K562 (cell line): ENCODE results near the gene CACYBP. TPM values are rescaled to one million over a fixed set of nuclear protein-coding genes. Genes with fewer than 3 reads are reported as not detected.

Experiments
- ARNT ChIP-seq, 2 experiments: fragments of 450-650 bp; IDR thresholded peaks; 2 replicates each; pipeline ENCODE4 v1.6.1; 2016; ENCODE audit warnings: mild to moderate bottlenecking in 1 of 2
- BRD4 ChIP-seq: fragments of 200-600 bp; sonication (generic); IDR thresholded peaks from 2 replicates; pipeline ENCODE4 v1.6.1; 2017; ENCODE audit warnings: inconsistent platforms
- FOXA1 ChIP-seq: fragments of 450-650 bp; IDR thresholded peaks from 2 replicates; pipeline ENCODE4 v1.6.1; 2016; ENCODE audit warnings: mild to moderate bottlenecking, borderline replicate concordance
- HSF4 ChIP-seq: fragments of 250-450 bp; sonication (Bioruptor Pico); IDR thresholded peaks from 2 replicates; pipeline ENCODE4 v2.1.2; 2022; ENCODE audit warnings: mild to moderate bottlenecking, moderate library complexity, borderline replicate concordance
- MAFG ChIP-seq: fragments of 450-650 bp; conservative IDR thresholded peaks from 2 replicates; pipeline ENCODE4 v1.6.1; 2016; ENCODE audit warnings: missing genetic modification characterization, missing compliant biosample characterization
- NBN ChIP-seq: fragments of 450-650 bp; IDR thresholded peaks from 2 replicates; pipeline ENCODE4 v1.6.1; 2016; ENCODE audit warnings: low read depth, mild to moderate bottlenecking
- RBM22 ChIP-seq: fragments of 200-400 bp; formaldehyde crosslinking; IDR thresholded peaks from 2 replicates; pipeline ENCODE4 v1.6.1; 2018; ENCODE audit warnings: low read length, low read depth; ENCODE audit not compliant: poor library complexity, severe bottlenecking
- RUNX1 ChIP-seq: sonication (generic); IDR thresholded peaks from 2 replicates; pipeline ENCODE4 v1.6.1; 2016; ENCODE audit warnings: antibody characterized with exemption, low read depth
- SAFB2 ChIP-seq: fragments of 200-400 bp; formaldehyde crosslinking; IDR thresholded peaks from 2 replicates; pipeline ENCODE4 v1.6.1; 2018; ENCODE audit warnings: borderline replicate concordance, low read length, low read depth, moderate library complexity; ENCODE audit not compliant: severe bottlenecking
- TAF9B ChIP-seq: fragments of 450-650 bp; IDR thresholded peaks from 2 replicates; pipeline ENCODE4 v1.6.1; 2018; ENCODE audit warnings: mild to moderate bottlenecking; ENCODE audit not compliant: partially characterized antibody
- TEAD2 ChIP-seq: fragments of 450-650 bp; IDR thresholded peaks from 2 replicates; pipeline ENCODE4 v1.6.1; 2016; ENCODE audit warnings: missing genetic modification characterization, control low read depth, missing compliant biosample characterization
- ZBTB17 ChIP-seq: fragments of 450-650 bp; formaldehyde crosslinking; IDR thresholded peaks from 2 replicates; pipeline ENCODE4 v1.4.0; 2020; ENCODE audit warnings: mild to moderate bottlenecking
- ZEB2 ChIP-seq: fragments of 450-650 bp; IDR thresholded peaks from 2 replicates; pipeline ENCODE4 v1.6.1; 2016
- ZNF174 ChIP-seq: fragments of 250-450 bp; sonication (Bioruptor Pico); IDR thresholded peaks from 2 replicates; pipeline ENCODE4 v1.4.0; 2020; ENCODE audit warnings: mild to moderate bottlenecking
- ZNF224 ChIP-seq: sonication (generic); formaldehyde crosslinking; IDR thresholded peaks from 2 replicates; pipeline ENCODE4 v1.8.0; 2022; ENCODE audit warnings: mild to moderate bottlenecking, missing genetic modification reagents
- ZNF384 ChIP-seq: IDR thresholded peaks from 2 replicates; pipeline ENCODE4 v1.6.1; 2012; ENCODE audit warnings: low read depth, low read length, improper control_type of control experiment
- ZNF395 ChIP-seq: fragments of 200-800 bp; sonication (Bioruptor generic); IDR thresholded peaks from 2 replicates; pipeline ENCODE4 v1.6.1; 2017; ENCODE audit warnings: missing genetic modification characterization, missing compliant biosample characterization
- polyA plus RNA-seq, 8 experiments: library from polyadenylated mRNA; depleted of rRNA in 4 of 8; stranded (reverse) in 5 of 8; unstranded in 3 of 8; fragments of >200 nt; fragmentation: Nextera tagmentation in 2 of 8; fragmentation: Illumina TruSeq in 1 of 8; extraction: Ambion mirVana in 2 of 8; extraction: Trizol in 1 of 8; gene quantifications; 2 replicates each; pipeline versions ENCODE4 v1.2.1 to v1.2.3, GENCODE V29; 2011 to 2014; ENCODE audit warnings: inconsistent platforms in 1 of 8, missing spikeins in 1 of 8
- total RNA-seq, 7 experiments: library from RNA; depleted of rRNA in 6 of 7; stranded (reverse); fragments of >200 nt in 6 of 7; fragmentation: Illumina TruSeq in 2 of 7; extraction: Trizol in 2 of 7; gene quantifications; 2 replicates each; pipeline versions ENCODE4 v1.2.1 to v1.2.3, GENCODE V29; 2011 to 2021; ENCODE audit warnings: low replicate concordance in 1 of 7
- TF ChIP-seq, protein P1 (sequence below), 2 experiments: fragments of 450-650 bp; IDR thresholded peaks; 2 replicates each; pipeline ENCODE4 v1.6.1; 2016
- TF ChIP-seq, protein P2 (sequence below): fragments of 450-650 bp; formaldehyde crosslinking; IDR thresholded peaks from 2 replicates; pipeline ENCODE4 v1.4.0; 2022; ENCODE audit warnings: mild to moderate bottlenecking, moderate library complexity
- TF ChIP-seq, protein P3 (sequence below): sonication (generic); formaldehyde crosslinking; IDR thresholded peaks from 2 replicates; pipeline ENCODE4 v1.4.0; 2020; ENCODE audit warnings: mild to moderate bottlenecking, missing genetic modification reagents
- TF ChIP-seq, protein P4 (sequence below): fragments of 250-450 bp; sonication (Bioruptor Pico); IDR thresholded peaks from 2 replicates; pipeline ENCODE4 v1.8.0; 2022; ENCODE audit warnings: moderate library complexity, mild to moderate bottlenecking, inconsistent platforms

The CACYBP gene
- total and polyA plus RNA-seq, 9 of the 15 experiments (the other 6 are each of a cell fraction or from before 2014, with no cell fraction given) = 147 to 1,576 (median 488) TPM

DNA sequence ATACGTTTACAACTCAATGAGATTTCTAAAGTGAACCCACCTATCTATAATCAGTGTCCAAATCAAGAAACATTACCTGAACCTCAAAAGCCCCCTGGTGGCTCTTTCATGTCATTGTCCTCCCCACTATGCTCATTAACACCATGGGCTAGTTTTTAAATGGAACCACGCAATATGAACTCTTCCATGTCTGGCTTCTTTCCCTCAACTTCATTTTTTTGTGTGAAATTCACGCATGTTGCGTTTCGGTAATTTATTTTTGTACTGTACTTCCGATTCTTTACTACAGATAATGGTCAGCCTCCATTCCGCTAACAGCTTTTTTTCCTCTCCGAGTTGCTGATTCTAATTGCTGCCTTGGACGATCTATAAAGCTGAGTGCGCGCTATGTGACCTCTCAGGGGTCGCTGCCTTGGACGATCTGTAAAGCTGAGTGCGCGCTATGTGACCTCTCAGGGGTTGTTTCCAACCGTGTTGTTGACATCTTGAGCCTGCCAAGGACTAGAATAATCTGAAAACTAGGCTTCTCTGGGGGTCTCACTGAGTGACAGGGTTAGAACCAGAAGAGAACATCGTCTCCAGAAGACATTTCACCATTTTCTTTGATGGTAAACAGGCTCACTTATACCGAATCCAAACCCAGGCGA, 1.1 kb upstream of the CACYBP start (continued):
- TF ChIP-seq, protein P1, sequence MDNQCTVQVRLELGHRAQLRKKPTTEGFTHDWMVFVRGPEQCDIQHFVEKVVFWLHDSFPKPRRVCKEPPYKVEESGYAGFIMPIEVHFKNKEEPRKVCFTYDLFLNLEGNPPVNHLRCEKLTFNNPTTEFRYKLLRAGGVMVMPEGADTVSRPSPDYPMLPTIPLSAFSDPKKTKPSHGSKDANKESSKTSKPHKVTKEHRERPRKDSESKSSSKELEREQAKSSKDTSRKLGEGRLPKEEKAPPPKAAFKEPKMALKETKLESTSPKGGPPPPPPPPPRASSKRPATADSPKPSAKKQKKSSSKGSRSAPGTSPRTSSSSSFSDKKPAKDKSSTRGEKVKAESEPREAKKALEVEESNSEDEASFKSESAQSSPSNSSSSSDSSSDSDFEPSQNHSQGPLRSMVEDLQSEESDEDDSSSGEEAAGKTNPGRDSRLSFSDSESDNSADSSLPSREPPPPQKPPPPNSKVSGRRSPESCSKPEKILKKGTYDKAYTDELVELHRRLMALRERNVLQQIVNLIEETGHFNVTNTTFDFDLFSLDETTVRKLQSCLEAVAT (IDR thresholded peaks at IDR 0.05) = peak; percentile 5 to 50; a peak in 1 of 4 replicates
- peak; percentile 41 for TF ChIP-seq RBM22
- no peak for TF ChIP-seq RUNX1
- TF ChIP-seq ARNT (IDR thresholded peaks at IDR 0.05) = peak; percentile 32 to 73; a peak in 3 of 4 replicates
- TF ChIP-seq, protein P2, sequence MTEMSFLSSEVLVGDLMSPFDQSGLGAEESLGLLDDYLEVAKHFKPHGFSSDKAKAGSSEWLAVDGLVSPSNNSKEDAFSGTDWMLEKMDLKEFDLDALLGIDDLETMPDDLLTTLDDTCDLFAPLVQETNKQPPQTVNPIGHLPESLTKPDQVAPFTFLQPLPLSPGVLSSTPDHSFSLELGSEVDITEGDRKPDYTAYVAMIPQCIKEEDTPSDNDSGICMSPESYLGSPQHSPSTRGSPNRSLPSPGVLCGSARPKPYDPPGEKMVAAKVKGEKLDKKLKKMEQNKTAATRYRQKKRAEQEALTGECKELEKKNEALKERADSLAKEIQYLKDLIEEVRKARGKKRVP (CRISPR knock-in tag) = peak; percentile 71; the same call in 1 of the 2 replicates
- 0 out of 2 replicates have a peak, but pooled peaks have one; percentile 15 for TF ChIP-seq ZNF224
- TF ChIP-seq, protein P3, sequence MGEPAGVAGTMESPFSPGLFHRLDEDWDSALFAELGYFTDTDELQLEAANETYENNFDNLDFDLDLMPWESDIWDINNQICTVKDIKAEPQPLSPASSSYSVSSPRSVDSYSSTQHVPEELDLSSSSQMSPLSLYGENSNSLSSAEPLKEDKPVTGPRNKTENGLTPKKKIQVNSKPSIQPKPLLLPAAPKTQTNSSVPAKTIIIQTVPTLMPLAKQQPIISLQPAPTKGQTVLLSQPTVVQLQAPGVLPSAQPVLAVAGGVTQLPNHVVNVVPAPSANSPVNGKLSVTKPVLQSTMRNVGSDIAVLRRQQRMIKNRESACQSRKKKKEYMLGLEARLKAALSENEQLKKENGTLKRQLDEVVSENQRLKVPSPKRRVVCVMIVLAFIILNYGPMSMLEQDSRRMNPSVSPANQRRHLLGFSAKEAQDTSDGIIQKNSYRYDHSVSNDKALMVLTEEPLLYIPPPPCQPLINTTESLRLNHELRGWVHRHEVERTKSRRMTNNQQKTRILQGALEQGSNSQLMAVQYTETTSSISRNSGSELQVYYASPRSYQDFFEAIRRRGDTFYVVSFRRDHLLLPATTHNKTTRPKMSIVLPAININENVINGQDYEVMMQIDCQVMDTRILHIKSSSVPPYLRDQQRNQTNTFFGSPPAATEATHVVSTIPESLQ = peak; percentile 70; the same call in 1 of the 2 replicates
- no peak for TF ChIP-seq FOXA1
- TF ChIP-seq HSF4 (CRISPR knock-in tag) = 0 out of 2 replicates have a peak, but pooled peaks have one; percentile 11
- peak; percentile 100 for TF ChIP-seq BRD4
- TF ChIP-seq TAF9B = no peak
- peak; percentile 69; the same call in 1 of the 2 replicates for TF ChIP-seq ZNF395 (CRISPR knock-in tag)
- no peak for TF ChIP-seq SAFB2
- peak; percentile 72; the same call in 1 of the 2 replicates for TF ChIP-seq ZNF174
- TF ChIP-seq TEAD2 (tag) = 0 out of 2 replicates have a peak, but pooled peaks have one; percentile 45
- TF ChIP-seq NBN = peak; percentile 68; the same call in 1 of the 2 replicates
- TF ChIP-seq, protein P4, sequence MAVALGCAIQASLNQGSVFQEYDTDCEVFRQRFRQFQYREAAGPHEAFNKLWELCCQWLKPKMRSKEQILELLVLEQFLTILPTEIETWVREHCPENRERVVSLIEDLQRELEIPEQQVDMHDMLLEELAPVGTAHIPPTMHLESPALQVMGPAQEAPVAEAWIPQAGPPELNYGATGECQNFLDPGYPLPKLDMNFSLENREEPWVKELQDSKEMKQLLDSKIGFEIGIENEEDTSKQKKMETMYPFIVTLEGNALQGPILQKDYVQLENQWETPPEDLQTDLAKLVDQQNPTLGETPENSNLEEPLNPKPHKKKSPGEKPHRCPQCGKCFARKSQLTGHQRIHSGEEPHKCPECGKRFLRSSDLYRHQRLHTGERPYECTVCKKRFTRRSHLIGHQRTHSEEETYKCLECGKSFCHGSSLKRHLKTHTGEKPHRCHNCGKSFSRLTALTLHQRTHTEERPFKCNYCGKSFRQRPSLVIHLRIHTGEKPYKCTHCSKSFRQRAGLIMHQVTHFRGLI (CRISPR knock-in tag) = peak; percentile 72; the same call in 1 of the 2 replicates
- no peak for TF ChIP-seq ZNF384
- TF ChIP-seq ZEB2 = peak; percentile 75
- peak; percentile 46; the same call in 1 of the 2 replicates for TF ChIP-seq ZBTB17 (CRISPR knock-in tag)
- peak; percentile 36; the same call in 1 of the 2 replicates for TF ChIP-seq MAFG (tag)
